Spleen (tissue), 11 donors: ENCODE data around the gene TCF3. TPM values are rescaled to one million over a fixed set of nuclear protein-coding genes. Genes with fewer than 3 reads are reported as not detected.

ENCODE experiments used
- DNase-seq: peaks from one replicate; pipeline ENCODE4 v3.0.0-alpha.2; 2020
- H3K27ac ChIP-seq, 8 donors: fragments of 200-600 bp; sonication (generic) in 7 of 8; 1 replicate in 4 of 8; 2 replicates in 4 of 8; pipeline versions ENCODE4 v1.5.0 to v1.8.0; 2016 to 2021; ENCODE audit warnings: inconsistent platforms in 4 of 8, mild to moderate bottlenecking in 4 of 8, moderate library complexity in 1 of 8
- H3K27me3 ChIP-seq, 7 donors: fragments of 200-600 bp; sonication (generic) in 6 of 7; replicated peaks in 1 of 7; 1 replicate in 4 of 7; 2 replicates in 3 of 7; pipeline versions ENCODE4 v1.5.0 to v1.8.0; 2016 to 2021; ENCODE audit warnings: inconsistent platforms in 3 of 7, mild to moderate bottlenecking in 1 of 7
- H3K36me3 ChIP-seq, 6 donors: fragments of 200-600 bp; sonication (generic) in 5 of 6; 1 replicate in 4 of 6; 2 replicates in 2 of 6; pipeline versions ENCODE4 v1.5.0 to v1.8.0; 2016 to 2021; ENCODE audit warnings: inconsistent platforms in 2 of 6
- H3K4me1 ChIP-seq, 6 donors: fragments of 200-600 bp; sonication (generic) in 5 of 6; 1 replicate in 3 of 6; 2 replicates in 3 of 6; pipeline versions ENCODE4 v1.5.0 to v1.8.0; 2016 to 2021; ENCODE audit warnings: inconsistent platforms in 3 of 6
- H3K4me3 ChIP-seq, 8 donors: fragments of 200-600 bp; sonication (generic) in 7 of 8; 1 replicate in 4 of 8; 2 replicates in 4 of 8; pipeline versions ENCODE4 v1.5.0 to v1.8.0; 2016 to 2021; ENCODE audit warnings: inconsistent platforms in 4 of 8, mild to moderate bottlenecking in 4 of 8, moderate library complexity in 2 of 8
- H3K9me3 ChIP-seq, 8 donors: fragments of 200-600 bp; sonication (generic) in 7 of 8; 1 replicate in 4 of 8; 2 replicates in 4 of 8; pipeline versions ENCODE4 v1.5.0 to v1.8.0; 2016 to 2021; ENCODE audit warnings: inconsistent platforms in 4 of 8
- CTCF ChIP-seq, 11 experiments: fragments of 200-600 bp in 7 of 11; fragments of 450-650 bp in 4 of 11; sonication (generic) in 4 of 11; IDR thresholded peaks in 8 of 11; conservative IDR thresholded peaks in 3 of 11; 1 replicate in 7 of 11; 2 replicates in 4 of 11; pipeline versions ENCODE4 v1.4.0 to v1.8.0; 2016 to 2021; ENCODE audit warnings: antibody characterized with exemption in 11 of 11, inconsistent platforms in 4 of 11, mild to moderate bottlenecking in 1 of 11
- POLR2A ChIP-seq, 3 donors: fragments of 450-650 bp; IDR thresholded peaks; one replicate each; pipeline ENCODE4 v1.5.1; 2017; ENCODE audit warnings: antibody characterized with exemption in 3 of 3, mild to moderate bottlenecking in 1 of 3
- POLR2AphosphoS5 ChIP-seq, 3 donors: sonication (generic); formaldehyde crosslinking; IDR thresholded peaks; one replicate each; pipeline ENCODE4 v1.5.1; 2017; ENCODE audit warnings: antibody characterized with exemption in 3 of 3
- WGBS, 5 donors: extraction: QIAGEN DNeasy Blood & Tissue Kit in 3 of 5; methylation state at CpG; one replicate each; pipeline versions ENCODE4 v1.1.5 to v1.1.7; 2013 to 2018; 5-methylcytosine and 5-hydroxymethylcytosine counted together
- intact Hi-C: fragments of 100-400 bp; cut with DNase I; formaldehyde crosslinking; loops from one replicate; pipeline ENCODE4 v1.15.0; 2023; ENCODE audit warnings: low total_unique reads
- polyA plus RNA-seq, 3 donors: library from polyadenylated mRNA; stranded (reverse); fragments of 200-250 nt; gene quantifications; one replicate each; pipeline ENCODE4 v1.2.1, GENCODE V29; 2013
- total RNA-seq, 7 donors: library from RNA; depleted of rRNA in 3 of 7; stranded (reverse); fragments of >200 nt in 3 of 7; fragmentation: NEBNext Ultra II Directional in 4 of 7; extraction: Animal tissue kit (Norgen Biotek cat#: 25700) in 4 of 7; gene quantifications; one replicate each; pipeline versions ENCODE4 v1.1.0 to v1.2.1, GENCODE V29; 2016 to 2021
- donor health status: healthy with polysubstance abuse.
- donor health status: DM: no; HTN: no; CAD: no; lungs with moderate emphysema.
- donor health status: DM: no; HTN: no; CAD: no.
- donor health status: Bipolar disorder and iron deficiency.
- donor health status: healthy.
- donor health status: DM: no; HTN: no; CAD: no.
- donor health status: DM: yes; HTN: yes; CAD: no.

TCF3 gene
- total and polyA plus RNA-seq, 10 donors = 79.2 to 135 (median 100) TPM

- TF ChIP-seq POLR2AphosphoS5 (IDR thresholded peaks at IDR 0.05) = peak in 1 of 3 donors; percentile 41
- no peak for TF ChIP-seq CTCF (IDR thresholded peaks at IDR 0.05 in 8 of 11, conservative IDR thresholded peaks at IDR 0.05 in 3 of 11)
- H3K27me3 ChIP-seq = no peaks in the 10 kb centered on the region
- no peak overlapping the region for H3K4me3 ChIP-seq
- H3K27ac ChIP-seq = no peak overlapping the region
- peaks cover 0 to 57% (median 46%) of the 10 kb centered on the region in 6 donors for H3K36me3 ChIP-seq
- intact Hi-C loops = no loop called here
- H3K4me1 ChIP-seq = peaks cover 0 to 15% (median 8%) of the 10 kb centered on the region in 6 donors
- 89 to 92% (median 91%) methylated on average over 22 to 30 of the region's 30 CpGs for WGBS, 5 donors
- DNase-seq = no peak
- no peaks in the 10 kb centered on the region for H3K9me3 ChIP-seq
Measured at GRCh38 chr19:1576242-1577089, 75.9 kb downstream of the TCF3 start.

GRCh38 chr19:1575323-1576241 lies 76.8 kb downstream of the TCF3 start:
- DNase-seq = no peak
- H3K27ac ChIP-seq = no peak overlapping the region
- H3K36me3 ChIP-seq = peaks cover 0 to 48% (median 37%) of the 10 kb centered on the region in 6 donors
- TF ChIP-seq CTCF (IDR thresholded peaks at IDR 0.05 in 8 of 11, conservative IDR thresholded peaks at IDR 0.05 in 3 of 11) = no peak
- TF ChIP-seq POLR2A (IDR thresholded peaks at IDR 0.05) = no peak
- no peak for TF ChIP-seq POLR2AphosphoS5 (IDR thresholded peaks at IDR 0.05)
- intact Hi-C loops = no loop called here
- WGBS, 5 donors = 84 to 88% (median 87%) methylated on average over 19 to 22 of the region's 22 CpGs
- no peaks in the 10 kb centered on the region for H3K27me3 ChIP-seq
- H3K4me3 ChIP-seq = no peak overlapping the region
- H3K9me3 ChIP-seq = no peaks in the 10 kb centered on the region
- H3K4me1 ChIP-seq = peaks cover 0 to 12% (median 5%) of the 10 kb centered on the region in 6 donors

- Histone ChIP-seq H3K9me3 (no peaks in the 10 kb centered on the region), H3K4me1 (peaks cover 0 to 2% (median 0%) of the 10 kb centered on the region in 6 donors), H3K36me3 (peaks cover 0 to 37% (median 27%) of the 10 kb centered on the region in 6 donors), H3K4me3 (no peak overlapping the region), H3K27me3 (peaks cover 0 to 2% (median 0%) of the 10 kb centered on the region in 7 donors), H3K27ac (no peak overlapping the region)
- intact Hi-C loops = no loop called here
- no peak for TF ChIP-seq POLR2A (IDR thresholded peaks at IDR 0.05)
- peak in 2 of 3 donors; percentile 19 to 62 for TF ChIP-seq POLR2AphosphoS5 (IDR thresholded peaks at IDR 0.05)
- TF ChIP-seq CTCF (IDR thresholded peaks at IDR 0.05 in 8 of 11, conservative IDR thresholded peaks at IDR 0.05 in 3 of 11) = no peak
- DNase-seq = no peak
- WGBS, 5 donors = 82 to 92% (median 89%) methylated on average over 29 to 34 of the region's 34 CpGs
Measured at GRCh38 chr19:1574354-1575136, 77.9 kb downstream of the TCF3 start.
